Epithelial cell of esophagus (primary cell): Measurements from ENCODE around the gene BANF2.

Source experiments
- DNase-seq: peaks from one replicate; pipeline ENCODE4 v3.0.0; 2010; ENCODE audit warnings: low read depth
- H3K4me3 ChIP-seq: 2 replicates; pipeline ENCODE4 v1.5.1; 2011; ENCODE audit warnings: mild to moderate bottlenecking, low read length, control low read depth
- CTCF ChIP-seq: IDR thresholded peaks from 2 replicates; pipeline ENCODE4 v1.5.1; 2011; ENCODE audit warnings: low read depth, mild to moderate bottlenecking, low read length, control low read depth, inconsistent platforms; ENCODE audit not compliant: insufficient read depth; ENCODE audit errors: missing control alignments

The BANF2 gene

GRCh38 chr20:17715075-17715474 lies 15.3 kb downstream of the BANF2 start:
- no peak for TF ChIP-seq CTCF
- no peak for DNase-seq

GRCh38 chr20:17716331-17716730 lies 16.6 kb downstream of the BANF2 start:
- DNase-seq = no peak
- H3K4me3 ChIP-seq = no peak overlapping the region
- TF ChIP-seq CTCF = no peak

More at GRCh38 chr20:17715075-17715474, 15.3 kb downstream of the BANF2 start:
- H3K4me3 ChIP-seq = no peak overlapping the region

GRCh38 chr20:17720755-17721154 lies 21.0 kb downstream of the BANF2 start:
- no peak for DNase-seq
- no peak for TF ChIP-seq CTCF
- no peak overlapping the region for H3K4me3 ChIP-seq

- DNase-seq = peak; percentile 10
- TF ChIP-seq CTCF = no peak
- no peak overlapping the region for H3K4me3 ChIP-seq
Measured at GRCh38 chr20:17721802-17722486, 22.2 kb downstream of the BANF2 start.

- no peak for DNase-seq
- H3K4me3 ChIP-seq = no peak overlapping the region
- TF ChIP-seq CTCF = no peak
Measured at GRCh38 chr20:17722493-17723300, 22.9 kb downstream of the BANF2 start.

- no peak for TF ChIP-seq CTCF
- no peak for DNase-seq
- H3K4me3 ChIP-seq = no peak overlapping the region
Measured at GRCh38 chr20:17723301-17723691, 23.5 kb downstream of the BANF2 start.
